GM12891 (cell line): ENCODE measurements around the gene ZFYVE1.
"Not testable (repeated sequence)": the region's sequence is repeated elsewhere in the genome, so short reads cannot be mapped to it uniquely, and the experiment has no call there.

Experiments used
- DNase-seq: peaks from one replicate; pipeline ENCODE4 v3.0.0; 2011; ENCODE audit warnings: low spot score; ENCODE audit not compliant: insufficient read length
- FAIRE-seq: peaks from 2 replicates; lab custom pipeline; 2011; peaks lifted over from hg19 to GRCh38; lab: Jason Lieb, UNC
- PAX5 ChIP-seq: IDR thresholded peaks from 2 replicates; pipeline ENCODE4 v1.6.1; 2011; ENCODE audit warnings: low read length, moderate library complexity, mild to moderate bottlenecking; ENCODE audit not compliant: insufficient read depth, severe bottlenecking
- POLR2A ChIP-seq: IDR thresholded peaks from 2 replicates; pipeline ENCODE4 v1.6.1; 2011; ENCODE audit warnings: low read depth, low read length, control low read depth
- POLR2AphosphoS5 ChIP-seq: IDR thresholded peaks from 2 replicates; pipeline ENCODE4 v1.6.1; 2011; ENCODE audit warnings: low read depth, low read length, control low read depth
- POU2F2 ChIP-seq: IDR thresholded peaks from 2 replicates; pipeline ENCODE4 v1.6.1; 2011; ENCODE audit warnings: low read depth, mild to moderate bottlenecking, control low read depth, low read length, moderate library complexity
- SPI1 ChIP-seq: IDR thresholded peaks from 2 replicates; pipeline ENCODE4 v1.6.1; 2011; ENCODE audit warnings: low read depth, low read length, control low read depth
- TAF1 ChIP-seq: IDR thresholded peaks from 2 replicates; pipeline ENCODE4 v1.6.1; 2011; ENCODE audit warnings: low read depth, low read length, control low read depth

ZFYVE1 gene

DNA sequence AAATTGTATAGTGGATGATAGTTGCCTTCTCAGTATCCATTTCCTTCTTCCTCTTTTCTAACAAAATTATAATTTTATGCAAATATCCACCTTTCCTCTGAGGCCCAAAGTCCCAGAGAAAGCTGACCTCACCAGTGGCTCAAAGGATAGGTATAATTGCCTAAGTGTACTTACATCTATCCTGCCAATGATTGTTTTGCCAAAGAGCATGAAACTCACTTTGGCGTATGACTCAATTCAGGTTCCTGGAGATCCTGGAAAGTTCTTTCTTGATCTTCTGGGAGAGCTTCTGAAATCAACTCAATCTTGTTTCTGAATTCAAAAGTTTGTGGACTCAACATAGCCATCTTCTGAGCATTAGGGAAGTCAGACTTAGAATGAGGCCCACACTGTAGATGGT lies 20.9 kb upstream of the ZFYVE1 start:
- no peak for DNase-seq
- no peak for FAIRE-seq
- TF ChIP-seq PAX5 (no peak), SPI1 (peak; percentile 30; the same call in 1 of the 2 replicates)

DNA sequence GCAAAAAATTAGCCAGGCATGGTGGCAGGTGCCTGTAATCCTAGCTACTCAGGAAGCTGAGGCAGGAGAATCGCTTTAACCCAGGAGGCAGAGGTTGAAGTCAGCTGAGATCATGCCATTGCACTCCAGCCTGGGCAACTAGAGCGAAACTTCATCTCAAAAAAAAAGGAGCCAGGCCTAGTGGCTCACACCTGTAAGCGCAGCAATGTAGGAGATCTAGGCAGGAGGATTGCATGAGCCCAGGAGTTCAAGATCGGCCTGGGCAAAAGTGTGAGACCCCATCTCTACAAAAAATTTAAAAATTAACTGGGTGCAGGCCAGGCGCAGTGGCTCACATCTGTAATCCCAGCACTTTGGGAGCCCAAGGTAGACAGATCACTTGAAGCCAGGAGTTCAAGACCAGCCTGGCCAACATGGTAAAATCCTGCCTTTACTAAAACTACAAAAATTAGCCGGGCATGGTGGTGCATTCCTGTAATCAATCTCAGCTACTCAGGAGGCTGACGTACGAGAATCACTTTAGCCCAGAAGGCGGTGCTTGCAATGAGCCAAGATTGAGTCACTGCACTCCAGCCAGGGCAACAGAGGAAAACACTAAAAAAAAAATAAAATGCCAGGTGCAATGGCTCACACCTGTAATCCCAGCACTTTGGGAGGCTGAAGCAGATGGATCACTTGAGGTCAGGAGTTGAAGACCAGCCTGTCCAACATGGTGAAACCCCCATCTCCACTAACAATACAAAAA lies 10.0 kb upstream of the ZFYVE1 start:
- FAIRE-seq, DNase-seq: not testable (repeated sequence)

DNA sequence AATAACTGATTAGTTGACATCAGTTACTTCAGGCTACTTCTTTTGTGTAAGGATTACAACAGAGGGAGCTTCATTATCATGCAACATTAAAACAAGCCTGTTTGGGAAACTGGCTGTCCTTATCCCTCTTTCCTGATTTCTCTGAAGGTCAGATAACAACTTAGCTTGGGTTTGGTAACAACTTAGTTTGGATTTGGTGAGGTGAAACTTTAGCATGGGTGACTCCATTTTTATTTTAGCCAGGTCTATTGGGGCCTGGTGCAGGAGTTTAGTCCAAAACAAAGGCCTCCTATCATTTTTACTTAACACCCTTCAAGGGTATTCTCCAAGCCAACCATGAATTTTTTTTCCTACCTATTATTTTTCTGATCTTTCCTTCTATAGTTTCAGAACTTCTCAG lies 1.1 kb upstream of the ZFYVE1 start:
- no peak for TF ChIP-seq POU2F2
- TF ChIP-seq SPI1: no peak
- TF ChIP-seq POLR2A: no peak
- TF ChIP-seq PAX5: no peak
- TF ChIP-seq POLR2AphosphoS5: no peak
- TF ChIP-seq TAF1: no peak
- no peak for FAIRE-seq
- no peak for DNase-seq

DNA sequence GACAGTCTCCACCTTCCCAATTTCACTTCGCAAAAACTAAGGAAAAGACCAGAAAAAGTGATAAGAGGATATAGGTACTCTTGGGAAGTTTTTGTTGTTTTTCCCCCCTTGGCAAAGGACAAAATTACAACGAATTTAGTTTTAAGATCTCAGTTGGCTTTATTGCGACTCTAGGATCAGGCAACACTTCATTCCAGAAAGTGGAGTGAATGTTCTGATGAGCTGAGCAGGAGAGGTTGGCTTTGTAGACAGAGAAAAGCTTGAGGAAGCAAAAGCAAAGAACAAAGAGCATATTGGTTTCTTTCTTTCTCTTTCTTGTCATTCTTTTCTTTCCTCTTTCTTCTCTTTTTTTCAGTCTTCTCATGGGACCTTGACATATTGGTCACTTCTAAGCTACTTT lies 640 bp upstream of the ZFYVE1 start:
- no peak for DNase-seq
- no peak for FAIRE-seq

DNA sequence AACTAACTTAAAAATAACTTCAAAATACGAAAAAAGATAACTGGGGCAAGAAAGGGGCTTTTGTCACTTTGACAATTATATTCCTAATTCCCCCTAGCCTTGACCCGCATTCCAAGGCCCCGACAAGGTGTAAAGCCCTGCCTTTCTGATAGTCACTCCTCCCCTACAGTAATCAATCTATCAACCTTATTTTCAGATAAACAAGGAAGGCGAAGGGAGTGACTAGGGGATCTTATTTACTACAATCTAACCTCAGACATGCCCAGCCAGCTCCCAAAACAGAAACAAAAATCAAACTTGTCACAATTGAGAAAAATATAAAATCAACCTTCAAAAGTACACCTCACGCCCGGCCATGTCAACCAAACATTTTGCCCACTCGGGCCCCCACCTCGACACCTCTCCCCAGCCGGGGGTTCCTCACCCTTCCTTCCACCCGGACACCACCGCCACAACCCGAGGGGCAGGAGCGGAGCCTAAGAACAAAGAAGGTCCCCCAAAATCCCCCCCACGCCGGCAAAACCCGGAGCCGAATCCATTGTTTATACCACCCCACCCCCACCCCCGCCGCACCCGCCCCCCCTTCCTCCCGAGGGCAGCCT lies 562 bp downstream of the ZFYVE1 start:
- FAIRE-seq: no peak
- no peak for DNase-seq
- no peak for TF ChIP-seq TAF1
- TF ChIP-seq POLR2AphosphoS5: no peak
- TF ChIP-seq POU2F2: no peak
- no peak for TF ChIP-seq SPI1
- no peak for TF ChIP-seq PAX5
- no peak for TF ChIP-seq POLR2A

More for the DNA sequence above, 640 bp upstream of the ZFYVE1 start:
- TF ChIP-seq POU2F2: no peak
- TF ChIP-seq POLR2A: no peak
- TF ChIP-seq POLR2AphosphoS5: no peak
- no peak for TF ChIP-seq SPI1
- TF ChIP-seq TAF1: no peak
- TF ChIP-seq PAX5: no peak

DNA sequence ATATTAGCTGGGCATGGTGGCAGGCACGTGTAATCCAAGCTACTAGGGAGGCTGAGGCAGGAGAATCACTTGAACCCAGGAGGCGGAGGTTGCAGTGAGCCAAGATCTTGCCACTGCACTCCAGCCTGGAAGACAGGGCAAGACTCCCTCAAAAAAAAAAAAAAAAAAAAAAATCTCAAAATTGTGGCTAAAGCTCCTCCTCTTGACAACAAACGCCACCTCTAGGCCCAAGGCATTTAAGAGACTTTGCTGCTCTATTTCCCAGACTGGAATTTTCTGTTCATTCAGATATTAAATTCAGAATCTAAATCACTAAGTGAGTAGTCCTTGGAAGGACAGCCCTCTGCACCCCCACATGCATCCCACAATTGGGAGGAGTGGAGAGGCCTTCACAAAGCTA lies 1.4 kb downstream of the ZFYVE1 start:
- FAIRE-seq (no peak), DNase-seq (no peak)
- TF ChIP-seq TAF1 (no peak), PAX5 (no peak), POLR2AphosphoS5 (no peak), POU2F2 (no peak), POLR2A (no peak), SPI1 (no peak)

DNA sequence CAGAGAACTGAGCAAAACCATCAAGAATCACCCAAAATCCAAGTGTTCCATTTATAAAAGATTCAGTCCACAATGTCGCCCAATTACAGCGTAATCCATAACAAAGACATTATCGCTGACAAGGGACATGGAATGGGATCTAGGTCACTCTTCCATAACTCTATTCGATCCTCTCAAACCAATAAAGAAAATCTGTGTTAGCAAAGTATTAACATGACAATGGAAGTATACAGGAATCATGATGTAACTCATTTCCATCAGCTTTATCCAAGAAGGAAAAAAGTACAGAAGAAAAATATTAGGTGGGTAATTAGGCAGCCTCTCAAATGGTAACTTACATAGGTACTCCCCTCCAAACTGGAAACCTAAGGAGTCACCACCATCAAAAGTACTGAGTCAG lies 4.9 kb downstream of the ZFYVE1 start:
- DNase-seq (no peak), FAIRE-seq (no peak)
- TF ChIP-seq PAX5: no peak
- no peak for TF ChIP-seq POU2F2
- no peak for TF ChIP-seq SPI1
- TF ChIP-seq TAF1: no peak
- no peak for TF ChIP-seq POLR2A
- no peak for TF ChIP-seq POLR2AphosphoS5

DNA sequence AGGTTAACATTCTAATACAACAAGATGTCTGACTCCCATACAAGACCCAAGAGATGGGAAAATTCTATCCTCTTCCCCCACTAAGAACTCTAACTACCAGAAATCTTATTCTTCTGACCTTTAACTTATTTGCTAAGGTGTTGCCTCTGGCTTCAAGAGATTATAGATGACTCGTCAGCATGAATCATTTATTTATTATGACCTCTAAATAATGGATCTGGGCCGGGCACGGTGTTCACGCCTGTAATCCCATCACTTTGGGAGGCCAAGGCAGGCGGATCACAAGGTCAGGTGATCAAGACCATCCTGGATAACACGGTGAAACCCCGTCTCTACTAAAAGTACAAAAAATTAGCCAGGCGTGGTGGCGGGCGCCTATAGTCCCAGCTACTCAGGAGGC lies 10.9 kb downstream of the ZFYVE1 start:
- FAIRE-seq, DNase-seq: not testable (repeated sequence)

DNA sequence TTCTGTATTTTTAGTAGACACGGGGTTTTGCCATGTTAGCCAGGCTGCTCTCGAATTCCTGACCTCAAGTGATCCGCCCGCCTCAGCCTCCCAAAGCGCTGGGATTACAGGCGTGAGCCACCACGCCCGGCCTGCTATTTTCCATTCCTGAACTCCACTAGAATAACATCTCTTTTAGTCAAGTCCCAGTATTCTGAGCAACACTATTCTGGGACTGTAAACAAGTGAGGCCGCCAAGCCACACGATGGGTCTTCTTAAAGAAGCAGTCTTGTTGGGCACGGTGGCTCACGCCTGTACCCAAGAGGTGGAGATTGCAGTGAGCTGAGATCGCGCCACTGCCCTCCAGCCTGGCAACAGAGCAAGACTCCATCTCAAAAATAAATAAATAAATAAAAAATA lies 11.4 kb downstream of the ZFYVE1 start:
- FAIRE-seq: not testable (repeated sequence)

DNA sequence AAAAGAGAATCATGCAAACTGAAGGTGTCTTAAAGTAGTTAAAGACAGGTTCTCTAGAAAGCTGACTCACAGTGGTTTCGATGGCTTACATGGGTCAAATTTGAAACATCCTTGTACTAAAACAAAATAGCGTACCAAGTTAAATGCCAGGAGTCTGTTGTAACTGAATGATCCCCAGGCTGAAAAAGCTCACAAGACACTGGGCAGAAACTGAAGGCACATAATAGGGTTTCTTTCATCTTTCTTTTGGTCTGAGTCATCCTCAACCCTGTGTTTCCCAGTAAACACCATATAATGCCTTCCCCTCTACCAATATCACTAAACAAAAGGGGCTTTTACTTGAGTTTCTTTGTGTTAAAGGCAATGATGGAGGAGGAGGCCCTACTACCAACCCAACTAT lies 12.8 kb downstream of the ZFYVE1 start:
- DNase-seq: peak; percentile 35
- TF ChIP-seq TAF1: no peak
- no peak for TF ChIP-seq SPI1
- no peak for TF ChIP-seq POLR2A
- no peak for TF ChIP-seq POLR2AphosphoS5
- TF ChIP-seq PAX5: no peak
- TF ChIP-seq POU2F2: no peak
- FAIRE-seq: no peak

More for the DNA sequence above, 11.4 kb downstream of the ZFYVE1 start:
- not testable (repeated sequence) for DNase-seq

DNA sequence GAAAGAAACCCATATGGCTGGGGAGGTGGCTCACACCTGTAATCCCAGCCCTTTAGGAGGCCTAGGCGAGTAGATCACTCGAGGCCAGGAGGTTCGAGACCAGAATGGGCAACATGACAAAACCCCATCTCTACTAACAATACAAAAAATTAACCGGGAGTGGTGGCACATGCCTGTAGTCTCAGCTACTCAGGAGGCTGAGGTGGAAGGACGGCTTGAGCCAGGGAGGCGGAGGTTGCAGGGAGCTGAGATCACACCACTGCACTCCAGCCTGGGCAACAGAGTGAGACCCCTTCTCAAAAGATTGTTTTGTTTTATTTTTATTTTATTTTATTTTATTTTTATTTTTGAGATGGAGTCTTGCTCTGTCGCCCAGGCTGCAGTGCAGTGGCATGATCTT lies 15.7 kb downstream of the ZFYVE1 start:
- not testable (repeated sequence) for FAIRE-seq, DNase-seq
